HG03066 (cell line): Measurements from ENCODE around the gene ABCB1.
"Not testable (repeated sequence)": the region's sequence is repeated elsewhere in the genome, so short reads cannot be mapped to it uniquely, and the experiment has no call there.

Source experiments
- ATAC-seq: cut with Tn5 transposase; IDR thresholded peaks from one replicate; pipeline ENCODE4 v1.9.1; 2021; ENCODE audit warnings: low read depth; ENCODE audit not compliant: unreplicated experiment

The ABCB1 gene

DNA sequence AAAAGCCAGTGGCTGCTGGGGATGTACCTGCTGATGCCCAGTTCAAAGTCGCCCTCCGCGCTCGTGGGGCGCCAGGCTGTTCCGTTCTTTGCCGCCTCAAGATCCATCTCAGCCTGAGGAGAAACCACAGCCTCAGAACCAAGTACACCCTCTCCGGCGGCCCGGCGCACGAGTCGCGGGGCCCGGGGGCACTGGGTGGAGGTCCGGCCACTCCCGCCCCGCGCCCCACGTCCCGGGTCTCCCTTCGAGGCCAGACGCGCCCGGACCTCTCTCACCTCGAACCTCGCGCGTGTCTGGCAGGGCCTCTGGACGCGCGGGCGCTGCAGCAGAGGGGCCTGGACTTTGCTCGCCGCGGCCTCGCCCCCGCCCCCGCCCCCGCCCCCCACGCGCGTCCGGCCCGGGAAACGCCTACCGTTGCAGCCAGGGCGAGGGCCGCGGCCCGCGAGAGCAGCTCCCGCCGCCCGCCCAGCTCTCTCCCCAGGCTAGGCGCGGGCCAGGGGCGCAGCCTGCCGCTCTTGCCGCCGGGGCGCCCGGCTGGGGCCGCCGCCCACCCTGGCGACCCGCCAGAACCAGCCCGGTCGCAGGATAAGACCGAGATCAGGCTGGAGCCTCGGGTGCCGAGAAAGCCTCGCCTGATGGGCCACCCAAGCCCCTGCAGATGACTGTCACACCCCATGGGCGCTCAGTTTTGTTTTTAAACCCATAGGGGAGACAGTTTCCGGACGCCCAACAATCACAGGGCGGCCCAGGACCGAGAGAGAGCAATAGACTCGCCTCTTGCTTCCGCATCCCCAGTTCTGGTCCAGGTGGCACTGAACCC is 125.1 kb downstream of the ABCB1 start, which contains the start of gene ABCB4:
TSS of gene ABCB4 (minus strand) at position 322 of the 820 bp plus-strand sequence. CDS start at position 107, 215 bp downstream.
- peak; percentile 23 for ATAC-seq

DNA sequence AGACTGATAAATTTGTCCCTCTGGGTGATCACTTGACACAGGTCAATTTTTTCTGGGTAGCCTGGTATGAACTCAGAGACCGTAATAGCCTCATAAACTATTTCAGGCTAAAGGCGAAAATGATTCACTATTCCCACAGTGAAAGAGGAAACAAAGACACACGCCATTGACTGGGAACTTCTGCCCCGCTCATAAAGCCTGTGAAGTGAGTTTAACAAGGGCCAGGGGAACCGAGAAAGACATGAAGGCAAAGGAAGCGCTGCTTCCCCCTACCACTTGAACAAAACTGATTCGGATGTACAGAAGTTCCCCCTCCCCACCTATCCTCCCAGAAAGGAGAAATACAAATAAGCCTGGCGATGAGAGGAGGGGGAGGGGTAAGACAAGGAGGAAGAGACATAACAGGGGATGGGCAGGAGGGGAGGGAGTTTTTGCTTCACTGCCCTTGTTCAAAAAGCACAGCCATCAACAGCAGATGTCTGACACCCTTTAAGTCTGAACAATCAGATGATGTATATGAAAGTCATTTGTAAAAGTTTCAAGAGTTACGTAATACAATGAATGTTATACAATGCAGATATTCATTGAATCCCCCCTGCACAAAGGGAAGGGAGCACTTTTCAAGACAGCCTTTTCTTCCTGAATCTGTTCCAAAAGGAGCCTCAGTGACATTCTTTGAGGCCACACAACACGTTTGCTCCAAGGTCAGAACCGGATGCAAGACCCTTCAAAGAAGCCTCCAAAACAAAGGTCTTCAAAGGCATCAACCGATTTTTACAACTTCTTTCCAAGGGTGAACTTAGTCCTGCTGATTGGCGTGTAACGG is 125.9 kb downstream of the ABCB1 start:
- ATAC-seq = peak; percentile 64

DNA sequence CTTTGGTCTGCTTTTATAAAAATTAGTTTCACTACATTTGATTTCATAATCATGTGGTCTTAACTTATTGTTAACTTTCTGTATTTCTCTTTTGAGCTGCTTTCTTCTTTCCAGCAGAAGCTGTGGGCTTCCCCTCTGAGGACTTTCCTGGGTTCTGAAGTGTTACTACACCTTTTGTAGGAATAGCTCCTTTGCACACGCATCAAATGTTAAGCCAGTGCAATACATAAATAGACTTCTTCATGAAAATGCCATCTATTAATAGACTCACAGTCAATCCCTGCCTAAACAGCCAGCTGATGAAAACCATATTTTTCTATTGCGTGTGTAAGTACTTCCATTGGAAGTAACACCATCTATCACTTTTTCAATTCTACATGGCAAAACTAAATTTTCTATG is 126.7 kb downstream of the ABCB1 start:
- no peak for ATAC-seq

DNA sequence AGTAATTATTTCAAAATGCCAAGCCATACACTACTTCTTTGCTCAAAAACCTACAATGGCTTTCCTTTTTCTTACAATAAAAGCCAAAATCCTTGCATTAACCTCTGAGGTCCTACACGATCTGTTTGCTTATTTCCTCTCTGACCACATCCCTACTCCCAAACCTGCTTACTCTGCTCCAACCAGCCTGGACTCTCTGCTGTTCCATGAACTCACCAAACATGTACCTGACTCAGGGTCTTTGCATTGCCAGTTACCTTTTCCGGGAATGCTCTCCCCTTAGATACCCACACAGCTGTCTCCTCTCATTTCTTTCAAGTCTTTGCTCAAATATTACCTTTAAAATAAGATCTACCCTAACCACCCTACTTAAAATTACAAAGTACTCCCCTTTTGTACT is 127.5 kb downstream of the ABCB1 start:
- no peak for ATAC-seq

DNA sequence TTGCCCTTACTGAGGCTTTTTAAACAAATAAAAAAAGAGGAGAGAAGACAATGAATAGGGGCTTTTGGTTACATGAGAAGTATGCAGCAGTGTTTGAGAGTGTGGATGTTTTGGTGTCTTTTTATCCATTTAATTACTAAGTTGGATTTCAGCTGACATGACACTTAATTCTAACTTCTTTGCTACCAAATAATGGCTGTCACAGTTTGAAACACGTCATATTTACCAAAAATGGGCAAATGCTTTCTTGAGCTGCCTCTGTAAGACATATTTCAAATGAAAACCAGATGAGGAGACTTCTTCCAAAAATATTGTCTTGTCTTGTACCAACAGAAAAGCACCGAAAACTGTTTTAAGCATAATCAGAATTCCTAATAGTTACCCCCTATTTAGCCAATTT is 129.2 kb downstream of the ABCB1 start:
- ATAC-seq = no peak

DNA sequence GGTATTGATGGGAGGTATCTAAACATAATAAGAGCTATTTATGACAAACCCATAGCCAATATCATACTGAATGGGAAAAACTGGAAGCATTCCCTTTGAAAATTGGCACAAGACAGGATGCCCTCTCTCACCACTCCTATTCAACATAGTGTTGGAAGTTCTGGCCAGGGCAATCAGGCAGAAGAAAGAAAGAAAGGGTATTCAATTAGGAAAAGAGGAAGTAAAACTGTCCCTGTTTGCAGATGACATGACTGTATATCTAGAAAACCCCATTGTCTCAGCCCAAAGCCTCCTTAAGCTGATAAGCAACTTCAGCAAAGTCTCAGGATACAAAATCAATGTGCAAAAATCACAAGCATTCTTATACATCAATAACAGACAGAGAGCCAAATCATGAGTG is 131.5 kb downstream of the ABCB1 start:
- not testable (repeated sequence) for ATAC-seq

DNA sequence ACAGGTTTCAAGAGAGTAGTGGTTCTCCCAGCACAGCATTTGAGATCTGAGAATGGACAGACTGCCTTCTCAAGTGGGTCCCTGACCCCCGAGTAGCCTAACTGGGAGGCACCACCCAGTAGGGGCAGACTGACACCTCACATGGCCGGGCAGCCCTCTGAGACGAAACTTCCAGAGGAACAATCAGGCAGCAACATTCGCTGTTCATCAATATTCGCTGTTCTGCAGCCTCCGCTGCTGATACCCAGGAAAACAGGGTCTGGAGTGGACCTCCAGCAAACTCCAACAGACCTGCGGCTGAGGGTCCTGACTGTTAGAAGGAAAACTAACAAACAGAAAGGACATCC is 135.2 kb downstream of the ABCB1 start:
- ATAC-seq = not testable (repeated sequence)

DNA sequence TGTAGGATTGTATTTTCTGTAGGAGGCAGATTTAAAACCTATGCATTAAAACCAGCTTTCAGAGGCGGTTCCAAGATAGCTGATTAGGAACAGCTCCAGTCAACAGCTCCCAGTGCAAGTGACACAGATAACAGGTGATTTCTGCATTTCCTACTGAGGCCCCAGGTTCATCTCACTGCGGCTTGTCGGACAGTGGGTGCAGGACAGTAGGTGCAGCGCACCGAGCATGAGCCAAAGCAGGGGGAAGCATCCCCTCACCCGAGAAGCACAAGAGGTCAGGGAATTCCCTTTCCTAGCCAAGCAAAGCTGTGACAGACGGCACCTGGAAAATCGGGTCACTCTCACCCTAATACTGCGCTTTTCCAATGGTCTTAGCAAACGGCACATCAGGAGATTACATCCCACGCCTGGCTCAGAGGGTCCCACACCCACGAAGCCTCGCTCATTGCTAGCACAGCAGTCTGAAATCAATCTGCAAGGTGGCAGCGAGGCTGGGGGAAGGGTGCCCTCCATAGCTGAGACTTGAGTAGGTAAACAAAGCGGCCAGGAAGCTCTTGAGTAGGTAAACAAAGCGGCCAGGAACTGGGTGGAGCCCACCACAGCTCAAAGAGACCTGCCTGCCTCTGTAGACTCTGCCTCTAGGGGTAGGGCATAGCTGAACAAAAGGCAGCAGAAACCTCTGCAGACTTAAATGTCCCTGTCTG is 135.7 kb downstream of the ABCB1 start:
- not testable (repeated sequence) for ATAC-seq

DNA sequence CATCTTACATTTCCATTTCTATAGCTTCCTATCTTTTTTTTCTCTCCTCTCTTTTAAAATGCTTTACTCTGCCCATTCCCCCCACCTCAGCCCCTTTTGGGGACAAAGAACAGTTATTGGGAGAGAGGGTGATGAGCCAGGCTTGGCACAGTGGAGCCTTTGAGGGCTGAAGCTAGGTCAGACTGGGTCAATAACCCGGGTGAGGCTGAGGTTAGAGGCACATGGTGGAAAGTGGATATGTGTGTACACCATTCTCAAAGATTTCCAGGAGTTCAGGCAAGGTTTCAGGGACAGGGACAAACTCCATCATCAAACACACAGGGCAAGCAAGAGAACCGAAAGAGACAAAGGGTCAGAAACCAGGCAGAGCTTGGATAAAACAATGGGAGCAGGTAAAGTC is 136.7 kb downstream of the ABCB1 start:
- no peak for ATAC-seq

DNA sequence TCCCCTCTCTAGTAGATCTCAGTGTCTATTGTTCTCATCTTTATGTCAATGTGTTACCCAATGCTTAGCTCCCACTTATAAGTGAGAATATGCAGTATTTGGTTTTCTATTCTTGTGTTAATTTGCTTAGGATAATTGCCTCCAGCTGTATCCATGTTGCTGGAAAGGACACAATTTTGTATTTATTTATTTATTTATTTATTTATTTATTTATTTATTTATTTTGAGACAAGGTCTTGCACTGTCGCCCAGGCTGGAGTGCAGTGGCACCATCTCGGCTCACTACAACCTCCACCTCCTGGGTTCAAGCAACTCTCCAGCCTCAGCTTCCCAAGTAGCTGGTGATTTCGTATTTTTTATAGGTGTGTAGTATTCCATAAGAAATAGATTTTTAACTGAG is 140.2 kb downstream of the ABCB1 start:
- ATAC-seq = not testable (repeated sequence)

DNA sequence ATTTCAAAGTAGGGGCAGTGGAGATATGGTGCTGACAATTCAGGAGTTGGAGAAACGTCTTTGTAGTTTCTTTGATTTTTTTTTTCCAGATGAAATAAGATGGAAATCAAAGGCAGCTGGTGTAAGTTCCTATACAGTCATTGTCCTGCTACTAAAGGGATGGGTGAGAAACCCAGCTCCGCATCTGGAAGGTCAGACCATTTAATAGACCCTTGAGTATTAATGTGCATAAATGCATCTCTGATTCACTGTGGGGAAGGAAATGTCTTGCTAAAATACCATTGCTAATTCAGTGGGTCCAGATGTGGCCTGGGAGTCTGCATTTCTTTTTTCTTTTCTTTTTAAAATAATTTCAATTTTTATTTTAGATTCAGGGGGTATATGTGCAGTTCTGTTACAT is 140.7 kb downstream of the ABCB1 start:
- no peak for ATAC-seq

DNA sequence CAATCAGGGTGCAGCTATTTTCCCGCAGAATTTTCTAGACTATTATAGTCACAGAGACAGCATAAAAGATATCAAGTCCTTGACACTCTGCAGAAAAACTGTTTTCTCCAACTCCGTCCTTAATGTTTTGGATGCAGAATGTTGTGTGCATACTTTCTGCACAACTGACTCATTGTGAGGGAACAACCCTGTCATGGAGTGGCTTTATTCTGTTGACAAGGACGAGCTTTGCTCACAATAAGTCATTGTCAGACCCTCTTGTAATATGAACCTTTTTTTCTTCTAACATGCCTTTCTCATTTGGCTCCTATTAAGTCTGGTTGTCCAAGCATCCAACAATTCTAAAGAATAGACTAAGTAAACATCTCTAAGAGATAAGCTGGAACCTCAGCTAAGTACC is 142.5 kb downstream of the ABCB1 start:
- no peak for ATAC-seq

DNA sequence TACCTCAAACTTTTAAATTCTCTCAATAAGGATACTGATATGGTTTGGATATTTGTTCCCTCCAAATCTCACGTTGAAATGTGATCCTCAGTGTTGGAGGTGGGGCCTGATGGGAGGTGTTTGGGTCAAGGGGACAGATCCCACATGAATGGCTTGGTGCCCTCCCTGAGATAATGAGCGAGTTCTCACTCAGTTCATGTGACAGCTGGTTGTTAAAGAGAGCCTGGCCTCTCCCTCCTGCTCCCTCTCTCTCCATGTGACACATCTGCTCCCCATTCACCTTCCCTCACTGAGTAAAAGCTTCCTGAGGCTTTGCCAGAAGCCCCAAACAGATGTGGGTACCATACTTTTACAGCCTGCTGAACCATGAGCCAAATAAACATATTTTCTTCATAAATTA is 144.4 kb downstream of the ABCB1 start:
- ATAC-seq = no peak
